ENCODE data around the gene LBH.

- no peak for TF ChIP-seq CTCF (conservative IDR thresholded peaks at IDR 0.05)
- no peak for TF ChIP-seq ZFX (IDR thresholded peaks at IDR 0.05)
Measured at GRCh38 chr2:30239986-30240752, 8.8 kb downstream of the LBH start.

Measured in C4-2B (cell line).